ENCODE measurements around the gene LYRM9.

The LYRM9 gene

DNA sequence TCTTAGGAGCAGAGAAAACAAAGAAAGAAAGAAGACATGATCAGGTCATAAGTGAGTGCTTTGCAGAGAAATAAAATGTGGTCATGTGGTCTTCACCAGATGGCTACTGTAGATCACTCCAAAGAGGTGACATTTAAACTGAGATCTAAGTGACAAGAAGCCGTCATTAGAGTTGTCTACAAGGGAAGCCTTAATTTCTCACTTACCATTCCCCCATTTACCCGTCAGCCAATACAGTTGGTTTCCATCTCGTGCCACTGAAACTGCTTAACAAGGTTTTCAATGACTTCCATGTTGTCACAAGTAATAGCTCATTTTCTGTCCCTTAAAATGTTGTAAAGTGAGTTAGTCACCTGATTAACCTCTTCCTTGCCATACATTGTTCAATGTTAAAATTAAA, 6.4 kb upstream of the LYRM9 start:
- TF ChIP-seq EP300 (IDR thresholded peaks at IDR 0.05; ENCODE audit: borderline replicate concordance) (no peak), NFIC (IDR thresholded peaks at IDR 0.05) (no peak), ZBTB7A (IDR thresholded peaks at IDR 0.05; ENCODE audit: low read depth) (no peak), TEAD4 (IDR thresholded peaks at IDR 0.05) (no peak), CEBPB (IDR thresholded peaks at IDR 0.05) (no peak), CREB1 (IDR thresholded peaks at IDR 0.05; ENCODE audit: low read depth) (no peak), YY1 (IDR thresholded peaks at IDR 0.05; ENCODE audit: low read depth) (no peak), EGR1 (IDR thresholded peaks at IDR 0.05) (no peak)
- TF ChIP-seq, protein P1, sequence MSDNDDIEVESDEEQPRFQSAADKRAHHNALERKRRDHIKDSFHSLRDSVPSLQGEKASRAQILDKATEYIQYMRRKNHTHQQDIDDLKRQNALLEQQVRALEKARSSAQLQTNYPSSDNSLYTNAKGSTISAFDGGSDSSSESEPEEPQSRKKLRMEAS (IDR thresholded peaks at IDR 0.05), result no peak
- TF ChIP-seq, protein P2, sequence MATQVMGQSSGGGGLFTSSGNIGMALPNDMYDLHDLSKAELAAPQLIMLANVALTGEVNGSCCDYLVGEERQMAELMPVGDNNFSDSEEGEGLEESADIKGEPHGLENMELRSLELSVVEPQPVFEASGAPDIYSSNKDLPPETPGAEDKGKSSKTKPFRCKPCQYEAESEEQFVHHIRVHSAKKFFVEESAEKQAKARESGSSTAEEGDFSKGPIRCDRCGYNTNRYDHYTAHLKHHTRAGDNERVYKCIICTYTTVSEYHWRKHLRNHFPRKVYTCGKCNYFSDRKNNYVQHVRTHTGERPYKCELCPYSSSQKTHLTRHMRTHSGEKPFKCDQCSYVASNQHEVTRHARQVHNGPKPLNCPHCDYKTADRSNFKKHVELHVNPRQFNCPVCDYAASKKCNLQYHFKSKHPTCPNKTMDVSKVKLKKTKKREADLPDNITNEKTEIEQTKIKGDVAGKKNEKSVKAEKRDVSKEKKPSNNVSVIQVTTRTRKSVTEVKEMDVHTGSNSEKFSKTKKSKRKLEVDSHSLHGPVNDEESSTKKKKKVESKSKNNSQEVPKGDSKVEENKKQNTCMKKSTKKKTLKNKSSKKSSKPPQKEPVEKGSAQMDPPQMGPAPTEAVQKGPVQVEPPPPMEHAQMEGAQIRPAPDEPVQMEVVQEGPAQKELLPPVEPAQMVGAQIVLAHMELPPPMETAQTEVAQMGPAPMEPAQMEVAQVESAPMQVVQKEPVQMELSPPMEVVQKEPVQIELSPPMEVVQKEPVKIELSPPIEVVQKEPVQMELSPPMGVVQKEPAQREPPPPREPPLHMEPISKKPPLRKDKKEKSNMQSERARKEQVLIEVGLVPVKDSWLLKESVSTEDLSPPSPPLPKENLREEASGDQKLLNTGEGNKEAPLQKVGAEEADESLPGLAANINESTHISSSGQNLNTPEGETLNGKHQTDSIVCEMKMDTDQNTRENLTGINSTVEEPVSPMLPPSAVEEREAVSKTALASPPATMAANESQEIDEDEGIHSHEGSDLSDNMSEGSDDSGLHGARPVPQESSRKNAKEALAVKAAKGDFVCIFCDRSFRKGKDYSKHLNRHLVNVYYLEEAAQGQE (IDR thresholded peaks at IDR 0.05; ENCODE audit: low read depth), result no peak
- TF ChIP-seq, protein P3, sequence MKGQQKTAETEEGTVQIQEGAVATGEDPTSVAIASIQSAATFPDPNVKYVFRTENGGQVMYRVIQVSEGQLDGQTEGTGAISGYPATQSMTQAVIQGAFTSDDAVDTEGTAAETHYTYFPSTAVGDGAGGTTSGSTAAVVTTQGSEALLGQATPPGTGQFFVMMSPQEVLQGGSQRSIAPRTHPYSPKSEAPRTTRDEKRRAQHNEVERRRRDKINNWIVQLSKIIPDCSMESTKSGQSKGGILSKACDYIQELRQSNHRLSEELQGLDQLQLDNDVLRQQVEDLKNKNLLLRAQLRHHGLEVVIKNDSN (IDR thresholded peaks at IDR 0.05), result no peak

DNA sequence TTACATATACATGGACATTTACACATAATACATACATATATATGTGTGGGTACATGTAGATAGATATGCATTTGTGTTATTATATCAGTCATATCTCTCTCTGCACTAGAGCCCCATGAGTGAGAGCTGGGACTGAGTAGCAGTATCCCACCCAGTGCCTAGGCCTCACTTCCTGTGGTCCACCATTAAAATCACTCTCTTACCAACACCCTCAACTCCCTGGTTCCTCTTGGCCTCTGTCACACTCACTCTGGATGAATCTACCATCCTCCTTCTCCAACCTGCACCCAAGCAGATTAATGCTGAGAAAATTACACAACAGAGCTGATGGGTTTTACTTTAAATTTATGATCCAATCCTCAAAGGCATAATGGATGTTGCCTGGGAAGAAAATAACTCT, 4.9 kb upstream of the LYRM9 start:
- no peak for TF ChIP-seq EP300 (IDR thresholded peaks at IDR 0.05; ENCODE audit: borderline replicate concordance)
- TF ChIP-seq NFIC (IDR thresholded peaks at IDR 0.05), result no peak
- TF ChIP-seq YY1 (IDR thresholded peaks at IDR 0.05; ENCODE audit: low read depth), result no peak
- TF ChIP-seq TAF1 (IDR thresholded peaks at IDR 0.05; ENCODE audit: low read depth), result no peak
- no peak for TF ChIP-seq TEAD4 (IDR thresholded peaks at IDR 0.05)
- TF ChIP-seq, protein P1 (IDR thresholded peaks at IDR 0.05), result no peak
- TF ChIP-seq ZBTB7A (IDR thresholded peaks at IDR 0.05; ENCODE audit: low read depth), result no peak
- no peak for TF ChIP-seq RAD21 (IDR thresholded peaks at IDR 0.05; ENCODE audit: low read depth)
- TF ChIP-seq FOXM1 (IDR thresholded peaks at IDR 0.05; ENCODE audit: borderline replicate concordance, low read depth), result no peak
- TF ChIP-seq TCF12 (IDR thresholded peaks at IDR 0.05; ENCODE audit: low read depth), result no peak
- TF ChIP-seq, protein P3 (IDR thresholded peaks at IDR 0.05), result no peak
- no peak for TF ChIP-seq CREB1 (IDR thresholded peaks at IDR 0.05; ENCODE audit: low read depth)
- TF ChIP-seq, protein P2 (IDR thresholded peaks at IDR 0.05; ENCODE audit: low read depth), result no peak

DNA sequence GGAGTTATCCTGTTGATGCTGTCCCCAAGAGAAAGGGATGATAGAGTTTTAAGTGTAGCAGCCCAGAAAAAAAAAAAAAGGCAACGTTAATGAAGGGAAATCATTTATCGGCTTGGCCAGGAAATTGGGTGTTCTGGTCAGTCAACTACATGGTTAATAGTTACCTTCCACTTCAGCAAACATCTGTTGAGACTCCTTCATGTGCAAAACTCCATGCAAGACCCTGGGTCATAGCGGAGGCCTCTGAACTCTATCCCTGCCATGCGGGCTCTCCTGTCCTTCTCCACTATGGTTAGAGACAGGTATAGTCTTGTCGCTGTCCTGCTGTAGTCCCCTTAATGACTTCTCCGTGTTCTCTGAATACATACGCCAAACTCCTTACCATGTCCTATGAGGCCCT, 3.5 kb upstream of the LYRM9 start:
- TF ChIP-seq EGR1 (IDR thresholded peaks at IDR 0.05) (no peak), CREB1 (IDR thresholded peaks at IDR 0.05; ENCODE audit: low read depth) (no peak), YY1 (IDR thresholded peaks at IDR 0.05; ENCODE audit: low read depth) (no peak), EP300 (IDR thresholded peaks at IDR 0.05; ENCODE audit: borderline replicate concordance) (no peak), ZBTB7A (IDR thresholded peaks at IDR 0.05; ENCODE audit: low read depth) (no peak), TCF12 (IDR thresholded peaks at IDR 0.05; ENCODE audit: low read depth) (no peak), FOXM1 (IDR thresholded peaks at IDR 0.05; ENCODE audit: borderline replicate concordance, low read depth) (no peak), TEAD4 (IDR thresholded peaks at IDR 0.05) (no peak), CEBPB (IDR thresholded peaks at IDR 0.05) (no peak), NFIC (IDR thresholded peaks at IDR 0.05) (no peak), TAF1 (IDR thresholded peaks at IDR 0.05; ENCODE audit: low read depth) (no peak), RAD21 (IDR thresholded peaks at IDR 0.05; ENCODE audit: low read depth) (no peak)
- TF ChIP-seq, protein P2 (IDR thresholded peaks at IDR 0.05; ENCODE audit: low read depth), result no peak
- TF ChIP-seq, protein P3 (IDR thresholded peaks at IDR 0.05), result no peak
- TF ChIP-seq, protein P1 (IDR thresholded peaks at IDR 0.05), result no peak
